Vagina (tissue), 2 donors: Measurements from ENCODE around the gene BTAF1. TPM values are rescaled to one million over a fixed set of nuclear protein-coding genes. Genes with fewer than 3 reads are reported as not detected.

Source experiments
- DNase-seq, 2 donors: peaks; one replicate each; pipeline ENCODE4 v3.0.0-alpha.2; 2017; ENCODE audit errors: extremely low spot score in 2 of 2
- H3K27ac ChIP-seq: fragments of 200-600 bp; sonication (generic); one replicate; pipeline ENCODE4 v1.5.1; 2019
- H3K27me3 ChIP-seq: fragments of 200-600 bp; sonication (generic); one replicate; pipeline ENCODE4 v1.5.1; 2019
- H3K36me3 ChIP-seq, 2 donors: fragments of 200-600 bp; sonication (generic); one replicate each; pipeline ENCODE4 v1.5.1; 2017 to 2019
- H3K4me1 ChIP-seq: fragments of 200-600 bp; sonication (generic); one replicate; pipeline ENCODE4 v1.5.1; 2019
- H3K4me3 ChIP-seq, 2 donors: fragments of 200-600 bp; sonication (generic); 1 replicate in 1 of 2; 2 replicates in 1 of 2; pipeline ENCODE4 v1.5.1; 2016 to 2019
- H3K9me3 ChIP-seq: fragments of 200-600 bp; sonication (generic); one replicate; pipeline ENCODE4 v1.5.1; 2019
- POLR2A ChIP-seq, 2 donors: fragments of 450-650 bp; IDR thresholded peaks; one replicate each; pipeline ENCODE4 v1.6.1; 2017; ENCODE audit warnings: antibody characterized with exemption in 2 of 2, mild to moderate bottlenecking in 2 of 2, moderate library complexity in 2 of 2
- POLR2AphosphoS5 ChIP-seq, 2 donors: sonication (generic); formaldehyde crosslinking; IDR thresholded peaks; one replicate each; pipeline ENCODE4 v1.9.0; 2017; ENCODE audit warnings: antibody characterized with exemption in 2 of 2, mild to moderate bottlenecking in 2 of 2, low read depth in 1 of 2; ENCODE audit not compliant: insufficient read depth in 1 of 2
- intact Hi-C: fragments of 100-400 bp; cut with DNase I; formaldehyde crosslinking; loops from one replicate; pipeline ENCODE4 v1.15.1; 2023
- total RNA-seq: library from RNA; depleted of rRNA; stranded (reverse); fragments of >200 nt; gene quantifications from one replicate; pipeline ENCODE4 v1.2.3, GENCODE V29; 2016
- TF ChIP-seq, protein P1 (sequence below), 3 experiments: fragments of 450-650 bp in 2 of 3; fragments of 200-600 bp in 1 of 3; sonication (generic) in 1 of 3; IDR thresholded peaks; one replicate each; pipeline ENCODE4 v1.5.1; 2017 to 2019; ENCODE audit warnings: antibody characterized with exemption in 3 of 3, mild to moderate bottlenecking in 2 of 3, moderate library complexity in 2 of 3

Gene BTAF1
- total RNA-seq, 1 donor from 2014 or later = 41.0 TPM

DNA sequence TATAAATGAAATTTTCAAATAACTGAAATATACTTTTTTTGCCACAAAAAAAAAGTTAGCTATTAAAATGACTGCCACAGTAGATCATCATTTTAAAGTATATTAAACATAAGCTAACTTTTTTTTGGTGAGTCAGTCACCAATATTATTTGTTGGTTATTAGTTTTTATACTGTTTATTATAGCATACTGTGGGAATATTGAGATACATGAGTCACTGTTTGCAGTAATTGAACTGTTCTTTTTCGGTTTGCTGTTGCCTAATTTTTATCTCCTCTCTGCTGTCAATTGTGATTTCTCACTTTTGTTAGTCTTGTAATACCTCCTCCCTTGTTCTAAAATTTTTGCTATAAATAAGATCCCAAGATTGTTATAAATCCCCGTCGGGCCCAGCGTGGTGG, 45.7 kb downstream of the BTAF1 start:
- no peak overlapping the region for H3K27ac ChIP-seq
- intact Hi-C loops = no loop called here
- no peak for DNase-seq
- H3K4me1 ChIP-seq = no peaks in the 10 kb centered on the region
- H3K27me3 ChIP-seq = no peaks in the 10 kb centered on the region
- no peak for TF ChIP-seq POLR2A (IDR thresholded peaks at IDR 0.05)
- TF ChIP-seq, protein P1, sequence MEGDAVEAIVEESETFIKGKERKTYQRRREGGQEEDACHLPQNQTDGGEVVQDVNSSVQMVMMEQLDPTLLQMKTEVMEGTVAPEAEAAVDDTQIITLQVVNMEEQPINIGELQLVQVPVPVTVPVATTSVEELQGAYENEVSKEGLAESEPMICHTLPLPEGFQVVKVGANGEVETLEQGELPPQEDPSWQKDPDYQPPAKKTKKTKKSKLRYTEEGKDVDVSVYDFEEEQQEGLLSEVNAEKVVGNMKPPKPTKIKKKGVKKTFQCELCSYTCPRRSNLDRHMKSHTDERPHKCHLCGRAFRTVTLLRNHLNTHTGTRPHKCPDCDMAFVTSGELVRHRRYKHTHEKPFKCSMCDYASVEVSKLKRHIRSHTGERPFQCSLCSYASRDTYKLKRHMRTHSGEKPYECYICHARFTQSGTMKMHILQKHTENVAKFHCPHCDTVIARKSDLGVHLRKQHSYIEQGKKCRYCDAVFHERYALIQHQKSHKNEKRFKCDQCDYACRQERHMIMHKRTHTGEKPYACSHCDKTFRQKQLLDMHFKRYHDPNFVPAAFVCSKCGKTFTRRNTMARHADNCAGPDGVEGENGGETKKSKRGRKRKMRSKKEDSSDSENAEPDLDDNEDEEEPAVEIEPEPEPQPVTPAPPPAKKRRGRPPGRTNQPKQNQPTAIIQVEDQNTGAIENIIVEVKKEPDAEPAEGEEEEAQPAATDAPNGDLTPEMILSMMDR (IDR thresholded peaks at IDR 0.05) = no peak
- TF ChIP-seq POLR2AphosphoS5 (IDR thresholded peaks at IDR 0.05; ENCODE audit: insufficient read depth in 1 of 2, low read depth in 1 of 2) = no peak
- H3K4me3 ChIP-seq = no peak overlapping the region
- no peaks in the 10 kb centered on the region for H3K9me3 ChIP-seq
- H3K36me3 ChIP-seq = peaks cover 0 to 26% of the 10 kb centered on the region in 2 donors

- Histone ChIP-seq H3K9me3 (no peaks in the 10 kb centered on the region), H3K27me3 (no peaks in the 10 kb centered on the region), H3K27ac (no peak overlapping the region), H3K36me3 (peaks cover 0 to 2% of the 10 kb centered on the region in 2 donors), H3K4me3 (no peak overlapping the region), H3K4me1 (no peaks in the 10 kb centered on the region)
- DNase-seq = no peak
- TF ChIP-seq POLR2AphosphoS5 (IDR thresholded peaks at IDR 0.05; ENCODE audit: insufficient read depth in 1 of 2, low read depth in 1 of 2) = no peak
- TF ChIP-seq POLR2A (IDR thresholded peaks at IDR 0.05) = no peak
- TF ChIP-seq, protein P1 (IDR thresholded peaks at IDR 0.05) = no peak
- intact Hi-C loops = no loop called here
These were observed 51.4 kb downstream of the BTAF1 start for GRCh38 chr10:91974960-91975359.

DNA sequence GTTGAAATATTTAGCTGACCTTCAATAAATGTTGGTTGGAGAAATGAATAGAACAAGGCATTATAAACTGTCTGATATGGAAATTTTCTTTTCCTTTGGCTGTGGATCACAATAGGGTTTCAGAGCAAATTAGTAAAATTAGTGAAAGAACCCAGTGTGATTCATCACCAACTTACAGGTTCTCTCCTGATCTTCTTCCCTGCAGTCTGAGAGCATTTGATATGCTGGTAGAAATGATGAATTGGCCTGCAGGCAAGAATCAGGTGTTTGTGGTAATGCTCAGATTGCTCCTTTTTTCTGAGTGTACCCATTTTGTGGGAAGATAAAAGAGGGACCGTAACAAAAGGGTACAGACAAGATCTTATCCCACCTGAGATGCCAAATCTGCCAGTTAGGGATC, 51.9 kb downstream of the BTAF1 start:
- H3K9me3 ChIP-seq = no peaks in the 10 kb centered on the region
- no peaks in the 10 kb centered on the region for H3K4me1 ChIP-seq
- H3K27me3 ChIP-seq = no peaks in the 10 kb centered on the region
- H3K27ac ChIP-seq = no peak overlapping the region
- H3K36me3 ChIP-seq = peaks cover 0 to 6% of the 10 kb centered on the region in 2 donors
- intact Hi-C loops = no loop called here
- TF ChIP-seq POLR2AphosphoS5 (IDR thresholded peaks at IDR 0.05; ENCODE audit: insufficient read depth in 1 of 2, low read depth in 1 of 2) = no peak
- TF ChIP-seq POLR2A (IDR thresholded peaks at IDR 0.05) = no peak
- TF ChIP-seq, protein P1 (IDR thresholded peaks at IDR 0.05) = no peak
- no peak overlapping the region for H3K4me3 ChIP-seq
- DNase-seq = no peak

DNA sequence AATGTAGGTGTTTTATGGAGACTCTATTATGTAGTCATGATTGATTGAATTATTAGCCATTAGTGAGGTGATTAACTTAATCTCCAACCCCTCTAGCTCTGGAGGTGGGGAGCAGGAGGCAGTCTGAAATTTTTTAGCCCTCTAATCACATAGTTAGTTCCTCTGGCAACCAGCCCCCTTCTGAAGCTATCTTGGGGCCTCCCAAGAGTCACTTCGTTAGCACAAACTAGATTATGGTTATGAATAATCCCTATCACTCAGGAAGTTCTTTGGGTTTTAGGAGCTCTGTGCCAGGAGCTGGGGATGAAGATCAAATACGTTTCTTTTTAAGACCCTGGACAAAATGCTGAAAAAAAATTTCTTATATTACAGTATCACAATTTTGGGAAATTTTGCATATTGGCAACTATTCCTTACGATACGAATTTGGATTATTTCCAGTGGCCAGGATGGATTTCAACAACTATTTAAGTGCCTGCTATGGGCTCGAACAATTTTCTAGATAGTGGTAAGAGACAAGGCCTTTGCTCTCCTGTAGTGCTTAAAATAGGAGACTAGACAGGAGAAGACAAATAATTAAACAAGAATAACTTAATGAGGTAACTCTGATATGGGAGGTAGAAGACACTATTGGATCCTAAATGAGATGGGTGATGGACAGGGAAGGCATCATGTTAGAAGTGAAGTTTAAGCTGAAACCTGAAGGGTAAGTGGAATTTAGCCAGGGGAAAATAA, 52.9 kb downstream of the BTAF1 start:
- no peak overlapping the region for H3K27ac ChIP-seq
- H3K4me1 ChIP-seq = no peaks in the 10 kb centered on the region
- peaks cover 0 to 14% of the 10 kb centered on the region in 2 donors for H3K36me3 ChIP-seq
- TF ChIP-seq POLR2A (IDR thresholded peaks at IDR 0.05) = no peak
- TF ChIP-seq, protein P1 (IDR thresholded peaks at IDR 0.05) = no peak
- no peak for TF ChIP-seq POLR2AphosphoS5 (IDR thresholded peaks at IDR 0.05; ENCODE audit: insufficient read depth in 1 of 2, low read depth in 1 of 2)
- no peaks in the 10 kb centered on the region for H3K27me3 ChIP-seq
- DNase-seq = no peak
- H3K9me3 ChIP-seq = no peaks in the 10 kb centered on the region
- intact Hi-C loops = no loop called here
- no peak overlapping the region for H3K4me3 ChIP-seq

- Histone ChIP-seq H3K27ac (no peak overlapping the region), H3K4me3 (no peak overlapping the region), H3K4me1 (no peaks in the 10 kb centered on the region), H3K9me3 (no peaks in the 10 kb centered on the region), H3K36me3 (peaks cover 0 to 24% of the 10 kb centered on the region in 2 donors), H3K27me3 (no peaks in the 10 kb centered on the region)
- TF ChIP-seq POLR2A (IDR thresholded peaks at IDR 0.05) (no peak), POLR2AphosphoS5 (IDR thresholded peaks at IDR 0.05; ENCODE audit: insufficient read depth in 1 of 2, low read depth in 1 of 2) (no peak)
- TF ChIP-seq, protein P1 (IDR thresholded peaks at IDR 0.05) = no peak
- intact Hi-C loops = no loop called here
- no peak for DNase-seq
These were observed 53.9 kb downstream of the BTAF1 start for GRCh38 chr10:91977491-91977890.
